ENCODE results near the gene RSF1. TPM values are rescaled to one million over a fixed set of nuclear protein-coding genes. Genes with fewer than 3 reads are reported as not detected.

Gene RSF1
- total RNA-seq, 1 donor from 2014 or later = 29.1 TPM

- no peak for DNase-seq (ENCODE audit: low read depth, low spot score)
These were observed 69.9 kb downstream of the RSF1 start for GRCh38 chr11:77750394-77751156.

DNA sequence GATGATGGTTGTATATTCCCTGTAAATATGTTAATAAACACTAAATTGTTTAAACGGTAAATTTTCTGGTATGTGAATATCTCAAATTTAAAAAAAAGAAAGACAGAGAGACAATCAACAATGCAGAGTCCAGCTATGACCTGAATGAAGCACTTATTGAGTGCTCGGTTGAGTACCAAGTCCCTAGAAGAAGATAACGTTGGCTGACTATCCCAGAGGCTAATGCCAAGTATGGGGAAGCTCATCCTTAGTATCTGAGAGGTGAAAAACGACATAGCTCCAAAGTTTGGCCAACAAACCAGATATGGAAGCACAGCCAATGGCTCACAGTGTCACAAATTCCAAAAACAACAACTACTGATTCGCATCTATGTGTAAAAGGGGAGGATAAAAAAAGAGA, 71.3 kb downstream of the RSF1 start:
- DNase-seq (ENCODE audit: low read depth, low spot score) = no peak

- no peak for DNase-seq (ENCODE audit: low read depth, low spot score)
These were observed 72.3 kb downstream of the RSF1 start for GRCh38 chr11:77748266-77748665.

DNA sequence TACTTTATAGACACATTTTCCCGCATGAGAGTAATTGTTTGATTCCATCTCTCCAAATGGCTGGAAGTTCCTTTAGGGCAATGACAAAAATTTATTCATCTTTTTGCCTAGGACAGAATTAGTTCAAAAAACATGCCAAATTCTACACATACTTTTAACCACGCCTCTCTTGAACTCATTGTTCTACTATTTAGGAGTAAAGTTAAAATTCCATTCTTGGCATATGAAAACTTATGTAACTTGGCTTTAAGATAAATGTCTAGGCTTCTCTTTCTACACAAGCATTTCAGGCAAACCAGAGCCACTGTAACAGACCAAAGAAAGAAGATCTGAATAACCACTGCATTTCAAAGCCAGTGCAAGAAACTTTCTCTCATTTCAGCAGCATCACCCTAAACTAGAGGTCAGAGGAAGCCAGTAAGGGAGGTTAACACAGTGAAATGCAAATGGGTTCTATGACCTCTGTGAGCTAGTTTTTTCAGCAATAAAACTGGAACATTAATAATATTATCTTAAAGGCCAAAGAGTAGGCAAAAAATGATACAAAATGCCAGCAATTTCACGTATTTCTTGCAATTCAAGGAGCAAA, 73.0 kb downstream of the RSF1 start:
- DNase-seq (ENCODE audit: low read depth, low spot score) = no peak

DNA sequence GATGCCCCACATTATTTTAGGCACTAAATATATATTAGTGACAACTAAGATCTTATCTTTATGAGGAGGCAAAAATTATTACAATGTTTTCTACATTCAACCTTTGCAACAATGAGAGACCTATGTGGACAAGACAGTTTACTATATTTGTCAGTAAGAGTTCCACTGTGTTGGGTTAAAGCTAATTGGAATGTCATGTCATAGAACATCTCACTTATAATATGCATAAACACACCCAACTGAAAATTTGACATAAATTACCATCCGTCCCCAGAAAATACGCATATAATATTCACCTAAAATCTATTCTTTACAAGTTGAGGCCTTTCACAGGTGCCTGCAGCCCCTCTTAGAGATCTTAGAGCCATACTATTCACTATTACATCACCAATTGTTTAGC, 84.0 kb downstream of the RSF1 start:
- DNase-seq (ENCODE audit: low read depth, low spot score) = no peak

- no peak for DNase-seq (ENCODE audit: low read depth, low spot score)
These were observed 85.6 kb downstream of the RSF1 start for GRCh38 chr11:77734890-77735289.

DNA sequence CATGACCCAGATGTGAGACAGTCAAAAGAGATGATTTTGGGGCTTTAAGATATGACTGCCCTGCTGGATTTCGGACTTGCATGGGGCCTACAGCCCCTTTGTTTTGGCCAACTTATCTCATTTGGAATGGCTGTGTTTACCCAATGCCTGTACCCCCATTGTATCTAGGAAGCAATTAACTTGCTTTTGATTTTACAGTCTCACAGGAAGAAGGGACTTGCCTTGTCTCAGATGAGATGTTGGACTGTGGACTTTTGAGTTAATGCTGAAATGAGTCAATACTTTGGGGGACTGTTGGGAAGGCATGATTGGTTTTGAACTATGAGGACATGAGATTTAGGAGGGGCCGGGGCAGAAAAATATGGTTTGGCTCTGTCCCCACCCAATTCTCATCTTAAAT, 88.4 kb downstream of the RSF1 start:
- no peak for DNase-seq (ENCODE audit: low read depth, low spot score)

DNA sequence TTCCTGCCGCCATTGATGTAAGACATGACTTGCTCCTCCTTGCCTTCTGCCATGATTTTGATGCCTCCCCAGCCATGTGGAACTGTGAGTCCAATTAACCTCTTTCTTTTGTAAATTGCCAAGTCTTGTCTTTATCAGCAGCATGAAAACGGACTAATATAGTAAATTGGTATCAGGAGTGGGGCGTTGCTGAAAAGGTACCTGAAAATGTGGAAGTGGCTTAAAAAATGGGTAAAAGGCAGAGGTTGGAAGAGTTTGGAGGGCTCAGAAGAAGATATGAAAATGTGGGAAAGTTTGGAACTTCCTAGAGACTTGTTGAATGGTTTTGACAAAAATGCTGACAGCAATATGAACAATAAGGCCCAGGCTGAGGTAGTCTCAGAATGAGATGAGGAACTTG, 89.7 kb downstream of the RSF1 start:
- DNase-seq (ENCODE audit: low read depth, low spot score) = no peak

DNA sequence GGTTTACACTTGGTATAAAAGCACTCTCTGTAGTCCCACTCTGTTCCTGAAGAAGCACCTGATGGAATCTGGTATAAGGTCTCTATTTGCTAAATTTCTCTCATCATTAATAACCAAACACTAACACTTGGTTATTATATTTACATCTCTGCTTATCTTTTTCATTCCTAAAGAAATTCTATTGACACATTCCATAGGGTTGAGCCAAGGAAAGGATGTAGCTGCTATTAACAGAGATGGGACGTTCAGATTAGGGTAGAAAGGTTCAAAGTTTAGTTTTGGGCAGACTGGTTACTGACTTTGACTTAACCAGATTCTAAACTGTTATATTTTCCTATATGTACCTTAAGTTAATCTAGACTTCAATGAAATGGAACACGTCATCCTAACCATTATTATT, 91.5 kb downstream of the RSF1 start:
- DNase-seq (ENCODE audit: low read depth, low spot score) = no peak

GRCh38 chr11:77728203-77728786, 92.2 kb downstream of the RSF1 start:
- DNase-seq (ENCODE audit: low read depth, low spot score) = no peak

- no peak for DNase-seq (ENCODE audit: low read depth, low spot score)
These were observed 94.0 kb downstream of the RSF1 start for GRCh38 chr11:77726524-77726923.

- DNase-seq (ENCODE audit: low read depth, low spot score) = no peak
These were observed 95.1 kb downstream of the RSF1 start for GRCh38 chr11:77725433-77725832.

DNA sequence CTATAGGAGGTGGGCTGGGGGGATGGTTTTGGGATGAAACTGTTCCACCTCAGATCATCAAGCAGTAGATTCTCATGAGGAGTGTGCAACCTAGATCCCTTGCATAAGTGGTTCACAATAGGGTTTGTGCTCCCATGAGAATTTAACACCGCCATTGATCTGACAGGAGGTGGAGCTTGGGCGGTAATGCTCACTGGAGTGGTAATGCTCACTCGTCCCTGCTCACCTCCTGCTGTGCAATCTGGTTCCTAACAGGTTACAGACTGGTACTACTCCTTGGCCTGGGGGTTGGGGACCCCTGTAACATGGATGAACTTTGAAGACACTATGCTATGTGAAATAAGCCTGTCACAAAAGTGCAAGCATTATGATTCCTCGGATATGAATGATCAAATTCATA, 95.9 kb downstream of the RSF1 start:
- no peak for DNase-seq (ENCODE audit: low read depth, low spot score)

DNA sequence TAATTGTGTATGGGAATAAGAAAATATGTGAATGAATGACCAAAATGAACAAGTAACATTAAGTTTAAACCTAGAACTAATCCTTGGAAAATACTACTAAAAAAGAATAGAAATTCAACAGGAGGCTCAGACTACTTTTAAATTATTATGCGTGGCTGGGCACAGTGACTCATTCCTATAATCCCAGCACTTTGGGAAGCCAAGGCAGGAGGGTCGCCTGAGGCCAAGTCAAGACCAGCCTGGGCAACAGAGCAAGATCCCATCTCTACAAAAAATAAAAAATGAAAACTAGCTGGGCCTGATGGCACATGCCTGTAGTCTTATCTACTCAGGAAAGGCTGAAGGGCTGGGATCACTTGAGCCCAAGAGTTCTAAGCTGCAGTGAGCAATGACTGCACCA, 97.5 kb downstream of the RSF1 start:
- DNase-seq (ENCODE audit: low read depth, low spot score) = no peak

DNA sequence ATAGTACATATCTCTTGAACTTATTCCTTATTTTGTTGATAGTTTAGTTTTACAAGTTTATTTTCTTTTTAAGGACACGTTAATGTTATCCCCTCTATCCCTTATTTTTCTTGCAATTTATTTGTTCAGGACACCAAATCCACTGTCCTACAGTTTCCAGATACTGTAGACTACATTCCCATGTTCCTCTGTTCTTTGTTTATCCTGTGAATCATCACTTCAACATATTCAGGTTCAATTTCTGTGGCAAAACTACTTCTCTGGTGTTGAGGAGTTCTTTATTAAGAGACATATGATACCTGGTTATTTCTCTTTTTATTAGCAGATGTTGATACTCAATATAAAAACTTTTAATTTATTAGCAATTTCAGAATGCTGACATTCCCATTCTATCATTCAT, 110.2 kb downstream of the RSF1 start:
- DNase-seq (ENCODE audit: low read depth, low spot score) = no peak

DNA sequence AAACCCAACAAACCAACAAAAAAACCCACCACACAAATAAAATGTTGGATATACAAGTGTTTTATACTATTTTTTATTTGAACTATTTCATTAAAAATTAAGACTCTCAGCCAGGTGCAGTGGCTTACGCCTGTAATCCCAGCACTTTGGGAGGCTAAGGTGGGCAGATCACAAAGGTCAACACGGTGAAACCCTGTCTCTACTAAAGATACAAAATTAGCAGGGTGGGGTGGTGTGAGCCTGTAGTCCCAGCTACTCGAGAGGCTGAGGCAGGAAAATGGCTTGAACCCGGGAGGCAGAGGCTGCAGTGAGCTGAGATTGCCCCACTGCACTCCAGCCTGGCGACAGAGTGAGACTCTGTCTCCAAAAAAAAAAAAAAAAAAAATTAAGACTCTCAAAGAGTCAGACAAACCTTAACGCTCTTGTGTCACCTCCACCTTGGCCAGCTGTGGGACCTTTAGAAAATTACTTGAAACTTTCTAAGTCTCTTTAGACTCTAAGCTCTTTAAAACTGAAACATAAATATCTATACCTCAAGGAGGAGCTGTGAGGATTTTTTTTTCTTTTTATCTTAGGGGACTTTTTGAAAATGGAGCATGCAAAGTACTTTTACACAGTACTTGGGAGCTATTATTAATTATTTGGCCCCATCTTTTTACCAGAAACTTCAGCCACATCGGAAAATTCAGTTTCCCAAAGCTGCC, 114.5 kb downstream of the RSF1 start:
- DNase-seq (ENCODE audit: low read depth, low spot score) = no peak

GRCh38 chr11:77705195-77705875, 115.2 kb downstream of the RSF1 start:
- DNase-seq (ENCODE audit: low read depth, low spot score) = no peak

GRCh38 chr11:77704029-77704428, 116.5 kb downstream of the RSF1 start:
- no peak for DNase-seq (ENCODE audit: low read depth, low spot score)

DNA sequence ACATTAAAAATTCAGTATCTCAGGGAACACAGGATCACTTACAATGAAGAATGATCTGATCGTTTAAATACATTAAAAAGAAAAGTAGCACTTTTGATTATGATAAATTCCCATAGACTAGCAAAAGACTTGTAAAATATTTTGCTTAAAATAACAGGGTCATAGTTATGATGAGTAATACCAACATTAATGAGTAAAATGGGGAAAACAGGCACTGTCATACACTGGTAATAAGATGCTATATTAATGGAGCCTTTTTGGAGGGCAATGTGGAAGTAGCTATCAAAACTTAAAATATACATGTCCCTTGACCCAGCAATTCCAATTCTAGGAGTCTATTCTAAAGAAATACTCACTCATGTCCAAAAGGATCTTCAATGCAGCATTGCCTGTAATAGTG, 121.1 kb downstream of the RSF1 start:
- DNase-seq (ENCODE audit: low read depth, low spot score) = no peak

DNA sequence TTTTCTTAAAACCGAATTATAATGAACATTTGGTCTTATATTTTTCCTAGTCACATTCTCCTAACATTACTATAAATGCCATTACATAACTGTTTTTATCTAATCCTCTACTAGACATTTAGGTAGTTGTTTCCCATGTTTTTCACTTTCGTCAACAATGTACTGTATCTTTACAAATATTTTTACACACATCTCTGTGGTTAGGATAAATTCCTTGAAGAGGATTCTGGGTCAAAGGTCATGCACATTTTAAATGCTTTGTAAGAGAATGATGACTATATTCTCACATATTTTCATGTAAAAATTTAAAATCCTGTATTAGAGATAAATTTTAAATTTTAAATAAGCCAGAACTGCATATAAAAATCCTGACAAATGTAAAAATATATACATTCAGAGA, 121.6 kb downstream of the RSF1 start:
- DNase-seq (ENCODE audit: low read depth, low spot score) = no peak

DNA sequence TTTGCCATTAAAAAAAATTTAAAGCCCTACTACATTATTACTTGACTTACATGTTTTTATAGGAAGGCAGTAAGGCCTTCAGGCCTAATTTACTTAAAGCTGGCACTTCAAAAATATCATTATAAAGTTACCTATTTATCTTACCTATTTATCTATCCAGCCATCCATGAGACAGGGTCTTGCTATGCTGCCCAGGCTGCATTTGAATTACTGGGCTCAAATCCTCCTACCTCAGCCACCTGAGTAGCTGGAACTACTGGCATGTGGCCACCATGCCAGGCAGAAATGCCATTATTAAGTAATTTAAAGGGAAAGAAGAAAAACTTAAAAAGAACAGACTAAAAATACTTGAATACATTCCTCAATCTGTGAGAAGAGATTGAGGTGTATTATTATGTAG, 122.7 kb downstream of the RSF1 start:
- no peak for DNase-seq (ENCODE audit: low read depth, low spot score)

GRCh38 chr11:77695417-77695816, 125.1 kb downstream of the RSF1 start:
- peak; percentile 3 for DNase-seq (ENCODE audit: low read depth, low spot score)

Data from pulmonary artery endothelial cell (primary cell).